GM21447 (cell line): ENCODE data around the gene IFT122.
"Not testable (repeated sequence)": the region's sequence is repeated elsewhere in the genome, so short reads cannot be mapped to it uniquely, and the experiment has no call there.

Experiments used
- ATAC-seq: cut with Tn5 transposase; IDR thresholded peaks from one replicate; pipeline ENCODE4 v1.9.1; 2021; ENCODE audit not compliant: unreplicated experiment

Gene IFT122

GRCh38 chr3:129439817-129440617, at the start of gene IFT122, which contains the start of gene MBD4:
IFT122 (plus strand) TSS chr3:129440224; CDS start chr3:129440331, 107 bp downstream.
MBD4 (minus strand) TSS chr3:129439948; CDS start chr3:129439833, 115 bp downstream.
- ATAC-seq = peak; percentile 79

- ATAC-seq = not testable (repeated sequence)
Observed at GRCh38 chr3:129391583-129391982, 48.4 kb upstream of the IFT122 start.

- ATAC-seq = not testable (repeated sequence)
Observed at GRCh38 chr3:129392106-129392887, 47.7 kb upstream of the IFT122 start.

GRCh38 chr3:129393271-129393670, 46.8 kb upstream of the IFT122 start:
- no peak for ATAC-seq

- not testable (repeated sequence) for ATAC-seq
Observed at GRCh38 chr3:129393760-129394564, 46.1 kb upstream of the IFT122 start.

- no peak for ATAC-seq
Observed at GRCh38 chr3:129398803-129399144, 41.2 kb upstream of the IFT122 start.

- peak; percentile 82 for ATAC-seq
Observed at GRCh38 chr3:129399145-129399894, 40.7 kb upstream of the IFT122 start.

GRCh38 chr3:129399895-129400357, 40.1 kb upstream of the IFT122 start:
- ATAC-seq = peak; percentile 20

- ATAC-seq = no peak
Observed at GRCh38 chr3:129402210-129402609, 37.8 kb upstream of the IFT122 start.

- no peak for ATAC-seq
Observed at GRCh38 chr3:129402616-129403015, 37.4 kb upstream of the IFT122 start.

GRCh38 chr3:129403450-129403849, 36.6 kb upstream of the IFT122 start:
- no peak for ATAC-seq

GRCh38 chr3:129404130-129404529, 35.9 kb upstream of the IFT122 start:
- no peak for ATAC-seq

- ATAC-seq = no peak
Observed at GRCh38 chr3:129404610-129405009, 35.4 kb upstream of the IFT122 start.

- ATAC-seq = no peak
Observed at GRCh38 chr3:129409541-129409940, 30.5 kb upstream of the IFT122 start.

- ATAC-seq = no peak
Observed at GRCh38 chr3:129410971-129411370, 29.1 kb upstream of the IFT122 start.

GRCh38 chr3:129412542-129413198, 27.4 kb upstream of the IFT122 start:
- ATAC-seq = no peak

- ATAC-seq = not testable (repeated sequence)
Observed at GRCh38 chr3:129413238-129413637, 26.8 kb upstream of the IFT122 start.

GRCh38 chr3:129413687-129414506, 26.1 kb upstream of the IFT122 start:
- peak; percentile 92 for ATAC-seq

GRCh38 chr3:129415378-129415777, 24.6 kb upstream of the IFT122 start:
- no peak for ATAC-seq
